Stimulated activated effector memory CD8-positive, alpha-beta T cell treated with anti-CD3 and anti-CD28 coated beads, Interleukin-12 subunit alpha, Interleukin-12 subunit beta, amount 100 ng/mL, for 72 hours (primary cell): Measurements from ENCODE around the gene CENPH.
A peak's percentile ranks its signal among the peaks of the same experiment; 100 is the strongest.
"Not testable (repeated sequence)": the region's sequence is repeated elsewhere in the genome, so short reads cannot be mapped to it uniquely, and the experiment has no call there.

Experiments
- ATAC-seq: fragments of 150-1000 bp; cut with Tn5 transposase; 2 replicates; pipeline ENCODE4 v1.10.0; 2021
- DNase-seq, 2 donors: peaks; one replicate each; pipeline ENCODE4 v3.0.0; 2021 to 2022; ENCODE audit warnings: low spot score in 2 of 2
- H3K27ac Mint-ChIP-seq: one replicate; pipeline ENCODE4 v1.8.0; 2022; ENCODE audit warnings: mild to moderate bottlenecking, mixed read lengths
- H3K36me3 Mint-ChIP-seq: one replicate; pipeline ENCODE4 v1.8.0; 2022; ENCODE audit warnings: mild to moderate bottlenecking, mixed read lengths
- H3K4me1 Mint-ChIP-seq: one replicate; pipeline ENCODE4 v1.8.0; 2022; ENCODE audit warnings: mixed read lengths
- H3K4me3 Mint-ChIP-seq: one replicate; pipeline ENCODE4 v1.8.0; 2022; ENCODE audit warnings: mild to moderate bottlenecking, mixed read lengths
- H3K9me3 Mint-ChIP-seq: one replicate; pipeline ENCODE4 v1.8.0; 2022; ENCODE audit warnings: mixed read lengths

Gene CENPH

GRCh38 chr5:69189162-69190086 lies at the start of gene CENPH:
Gene CENPH (plus strand): TSS chr5:69189583. CDS start chr5:69189635, 52 bp downstream.
- ATAC-seq (peak; percentile 96), DNase-seq (peak; percentile 76 to 95)
- H3K27ac Mint-ChIP-seq: peak within 1 kb of the TSS; percentile 95
- H3K36me3 Mint-ChIP-seq: peaks cover 33% of the 10 kb centered on the region
- peaks cover 4% of the 10 kb centered on the region for H3K4me1 Mint-ChIP-seq
- H3K4me3 Mint-ChIP-seq: peak within 1 kb of the TSS; percentile 84
- H3K9me3 Mint-ChIP-seq: no peaks in the 10 kb centered on the region

GRCh38 chr5:69140239-69140638 lies 49.1 kb upstream of the CENPH start:
- DNase-seq, H3K36me3 Mint-ChIP-seq, H3K4me1 Mint-ChIP-seq, H3K4me3 Mint-ChIP-seq, H3K27ac Mint-ChIP-seq, ATAC-seq, H3K9me3 Mint-ChIP-seq: not testable (repeated sequence)

GRCh38 chr5:69140827-69141226 lies 48.6 kb upstream of the CENPH start:
- Mint-ChIP-seq H3K4me1 (no peaks in the 10 kb centered on the region), H3K36me3 (no peaks in the 10 kb centered on the region), H3K27ac (no peak overlapping the region), H3K4me3 (no peak overlapping the region), H3K9me3 (no peaks in the 10 kb centered on the region)
- ATAC-seq: no peak
- no peak for DNase-seq

GRCh38 chr5:69148576-69148975 lies 40.8 kb upstream of the CENPH start:
- not testable (repeated sequence) for H3K4me3 Mint-ChIP-seq, DNase-seq, H3K36me3 Mint-ChIP-seq, H3K27ac Mint-ChIP-seq, ATAC-seq, H3K4me1 Mint-ChIP-seq, H3K9me3 Mint-ChIP-seq

GRCh38 chr5:69148981-69149675 lies 40.3 kb upstream of the CENPH start:
- no peak for ATAC-seq
- H3K27ac Mint-ChIP-seq: peak overlapping the region; percentile 17
- H3K4me1 Mint-ChIP-seq: no peaks in the 10 kb centered on the region
- no peak for DNase-seq
- no peak overlapping the region for H3K4me3 Mint-ChIP-seq
- H3K36me3 Mint-ChIP-seq: no peaks in the 10 kb centered on the region
- no peaks in the 10 kb centered on the region for H3K9me3 Mint-ChIP-seq

GRCh38 chr5:69149676-69150010 lies 39.7 kb upstream of the CENPH start:
- Mint-ChIP-seq H3K9me3 (no peaks in the 10 kb centered on the region), H3K36me3 (no peaks in the 10 kb centered on the region), H3K4me1 (no peaks in the 10 kb centered on the region), H3K4me3 (no peak overlapping the region), H3K27ac (peak overlapping the region; percentile 17)
- DNase-seq: no peak
- no peak for ATAC-seq

GRCh38 chr5:69152731-69153130 lies 36.7 kb upstream of the CENPH start:
- H3K27ac Mint-ChIP-seq: no peak overlapping the region
- H3K4me3 Mint-ChIP-seq: no peak overlapping the region
- H3K4me1 Mint-ChIP-seq: no peaks in the 10 kb centered on the region
- H3K9me3 Mint-ChIP-seq: no peaks in the 10 kb centered on the region
- ATAC-seq (no peak), DNase-seq (no peak)
- H3K36me3 Mint-ChIP-seq: no peaks in the 10 kb centered on the region

- no peak for DNase-seq
- no peaks in the 10 kb centered on the region for H3K4me1 Mint-ChIP-seq
- no peaks in the 10 kb centered on the region for H3K36me3 Mint-ChIP-seq
- no peak overlapping the region for H3K27ac Mint-ChIP-seq
- H3K9me3 Mint-ChIP-seq: no peaks in the 10 kb centered on the region
- H3K4me3 Mint-ChIP-seq: no peak overlapping the region
- ATAC-seq: no peak
Observed at GRCh38 chr5:69156456-69156855, 32.9 kb upstream of the CENPH start.

- H3K4me1 Mint-ChIP-seq: no peaks in the 10 kb centered on the region
Observed at GRCh38 chr5:69158039-69158438, 31.3 kb upstream of the CENPH start.

GRCh38 chr5:69160651-69161050 lies 28.7 kb upstream of the CENPH start:
- Mint-ChIP-seq H3K4me1 (peaks cover 2% of the 10 kb centered on the region), H3K36me3 (no peaks in the 10 kb centered on the region)
- ATAC-seq: no peak

More at GRCh38 chr5:69158039-69158438, 31.3 kb upstream of the CENPH start:
- H3K9me3 Mint-ChIP-seq: no peaks in the 10 kb centered on the region
- H3K36me3 Mint-ChIP-seq: no peaks in the 10 kb centered on the region
- DNase-seq: no peak
- H3K4me3 Mint-ChIP-seq: no peak overlapping the region
- H3K27ac Mint-ChIP-seq: no peak overlapping the region
- no peak for ATAC-seq

GRCh38 chr5:69166686-69167492 lies 22.5 kb upstream of the CENPH start, which contains the start of gene CCNB1:
Gene CCNB1 (plus strand): TSS chr5:69167150. CDS start chr5:69167263, 113 bp downstream.
- peak within 1 kb of the TSS; percentile 90 for H3K4me3 Mint-ChIP-seq
- peaks cover 17% of the 10 kb centered on the region for H3K4me1 Mint-ChIP-seq
- H3K9me3 Mint-ChIP-seq: no peaks in the 10 kb centered on the region
- H3K36me3 Mint-ChIP-seq: peaks cover 55% of the 10 kb centered on the region
- H3K27ac Mint-ChIP-seq: peak within 1 kb of the TSS; percentile 92
- peak; percentile 99 for ATAC-seq
- DNase-seq: peak; percentile 94 to 98

More at GRCh38 chr5:69160651-69161050, 28.7 kb upstream of the CENPH start:
- Mint-ChIP-seq H3K4me3 (no peak overlapping the region), H3K27ac (no peak overlapping the region), H3K9me3 (no peaks in the 10 kb centered on the region)
- DNase-seq: no peak

- DNase-seq (no peak), ATAC-seq (no peak)
- H3K4me3 Mint-ChIP-seq: peak overlapping the region; percentile 90
- H3K4me1 Mint-ChIP-seq: peaks cover 17% of the 10 kb centered on the region
- H3K9me3 Mint-ChIP-seq: no peaks in the 10 kb centered on the region
- H3K27ac Mint-ChIP-seq: peak overlapping the region; percentile 92
- H3K36me3 Mint-ChIP-seq: peaks cover 61% of the 10 kb centered on the region
Observed at GRCh38 chr5:69167493-69167855, 21.9 kb upstream of the CENPH start.

GRCh38 chr5:69167929-69168328 lies 21.5 kb upstream of the CENPH start:
- peaks cover 65% of the 10 kb centered on the region for H3K36me3 Mint-ChIP-seq
- H3K4me3 Mint-ChIP-seq: peak overlapping the region; percentile 90
- H3K4me1 Mint-ChIP-seq: peaks cover 17% of the 10 kb centered on the region
- peak overlapping the region; percentile 92 for H3K27ac Mint-ChIP-seq
- DNase-seq (no peak), ATAC-seq (no peak)
- H3K9me3 Mint-ChIP-seq: no peaks in the 10 kb centered on the region

GRCh38 chr5:69170495-69170894 lies 18.9 kb upstream of the CENPH start:
- no peak overlapping the region for H3K27ac Mint-ChIP-seq
- peaks cover 16% of the 10 kb centered on the region for H3K4me1 Mint-ChIP-seq
- no peak for ATAC-seq
- no peaks in the 10 kb centered on the region for H3K9me3 Mint-ChIP-seq
- DNase-seq: no peak
- H3K36me3 Mint-ChIP-seq: peaks cover 91% of the 10 kb centered on the region
- H3K4me3 Mint-ChIP-seq: no peak overlapping the region

GRCh38 chr5:69170969-69171368 lies 18.4 kb upstream of the CENPH start:
- Mint-ChIP-seq H3K27ac (no peak overlapping the region), H3K9me3 (no peaks in the 10 kb centered on the region), H3K36me3 (peaks cover 96% of the 10 kb centered on the region), H3K4me1 (peaks cover 12% of the 10 kb centered on the region), H3K4me3 (no peak overlapping the region)
- no peak for ATAC-seq
- no peak for DNase-seq
